SK-N-SH (cell line): Measurements from ENCODE around the gene OTOS. TPM values are rescaled to one million over a fixed set of nuclear protein-coding genes. Genes with fewer than 3 reads are reported as not detected.

Source experiments
- CTCF ChIA-PET: fragments of 300-600, 350-600 bp; formaldehyde crosslinking; extraction: SDS; loops from one replicate; lab custom pipeline; 2021; lab: Yijun Ruan, JAX
- POLR2A ChIA-PET: fragments of 350-600 bp; sonication (Branson Sonifier 250); formaldehyde crosslinking; extraction: SDS; loops from one replicate; lab custom pipeline; 2020; ENCODE audit warnings: antibody characterized with exemption, inconsistent platforms; lab: Yijun Ruan, JAX
- DNase-seq: peaks from one replicate; pipeline ENCODE4 v3.0.0; 2012
- H2AFZ ChIP-seq: fragments of 200-600 bp; sonication (generic); 2 replicates; pipeline ENCODE4 v1.8.1; 2016; ENCODE audit warnings: antibody characterized with exemption, mild to moderate bottlenecking, low read depth
- H3F3A ChIP-seq: fragments of 200-600 bp; sonication (generic); replicated peaks from 2 replicates; pipeline ENCODE3; 2016; ENCODE audit warnings: antibody characterized with exemption, mild to moderate bottlenecking; ENCODE audit not compliant: insufficient read depth
- H3K27ac ChIP-seq, 2 experiments: fragments of 200-500 bp in 1 of 2; fragments of 200-600 bp in 1 of 2; sonication (Bioruptor generic) in 1 of 2; sonication (generic), shearing (Covaris generic) in 1 of 2; 2 replicates each; pipeline versions ENCODE4 v1.5.1 to v1.6.1; 2014 to 2016; ENCODE audit warnings: low read depth in 2 of 2, inconsistent platforms in 1 of 2, low read length in 1 of 2, mild to moderate bottlenecking in 1 of 2, mixed read lengths in 1 of 2
- H3K27me3 ChIP-seq: fragments of 200-600 bp; sonication (generic), shearing (Covaris generic); 2 replicates; pipeline ENCODE4 v1.6.1; 2016; ENCODE audit warnings: mixed run types; ENCODE audit not compliant: insufficient read depth
- H3K36me3 ChIP-seq, 2 experiments: fragments of 200-500 bp in 1 of 2; fragments of 200-600 bp in 1 of 2; sonication (Bioruptor generic) in 1 of 2; sonication (generic) in 1 of 2; replicated peaks in 1 of 2; 2 replicates each; pipeline versions ENCODE3 to v1.5.1; 2014 to 2016; ENCODE audit warnings: low read length in 1 of 2, mild to moderate bottlenecking in 1 of 2; ENCODE audit not compliant: insufficient read depth in 2 of 2, control insufficient read depth in 1 of 2
- H3K4me1 ChIP-seq, 2 experiments: fragments of 200-500 bp in 1 of 2; fragments of 200-600 bp in 1 of 2; sonication (Bioruptor generic) in 1 of 2; sonication (generic), shearing (Covaris generic) in 1 of 2; 2 replicates each; pipeline versions ENCODE4 v1.5.1 to v1.6.1; 2014 to 2016; ENCODE audit warnings: low read depth in 1 of 2, low read length in 1 of 2, mixed run types in 1 of 2; ENCODE audit not compliant: insufficient read depth in 2 of 2, control insufficient read depth in 1 of 2
- H3K4me2 ChIP-seq: fragments of 200-600 bp; sonication (generic), shearing (Covaris generic); 2 replicates; pipeline ENCODE4 v1.6.1; 2017; ENCODE audit warnings: mixed run types
- H3K4me3 ChIP-seq, 2 experiments: fragments of 200-500 bp in 1 of 2; fragments of 200-600 bp in 1 of 2; sonication (Bioruptor generic) in 1 of 2; sonication (generic), shearing (Covaris generic) in 1 of 2; 2 replicates each; pipeline versions ENCODE4 v1.5.1 to v1.8.1; 2014 to 2016; ENCODE audit warnings: low read depth in 2 of 2, inconsistent platforms in 1 of 2, low read length in 1 of 2, mild to moderate bottlenecking in 1 of 2, mixed read lengths in 1 of 2, moderate library complexity in 1 of 2
- H3K79me2 ChIP-seq: fragments of 200-600 bp; sonication (generic); 2 replicates; pipeline ENCODE4 v1.8.1; 2017; ENCODE audit warnings: mild to moderate bottlenecking; ENCODE audit not compliant: insufficient read depth
- H3K9ac ChIP-seq: fragments of 200-600 bp; sonication (generic); 2 replicates; pipeline ENCODE4 v1.6.1; 2017; ENCODE audit warnings: mixed run types
- H3K9me2 ChIP-seq: fragments of 200-600 bp; sonication (generic); 2 replicates; pipeline ENCODE4 v1.6.1; 2017; ENCODE audit warnings: mixed run types
- H3K9me3 ChIP-seq: fragments of 200-600 bp; sonication (generic); 2 replicates; pipeline ENCODE4 v1.6.1; 2017; ENCODE audit warnings: mixed run types, mild to moderate bottlenecking, moderate library complexity
- H4K20me1 ChIP-seq: fragments of 200-600 bp; sonication (generic); 2 replicates; pipeline ENCODE4 v1.6.1; 2017; ENCODE audit warnings: mild to moderate bottlenecking, mixed run types; ENCODE audit not compliant: insufficient read depth
- CHD2 ChIP-seq: fragments of 150-350 bp; IDR thresholded peaks from 2 replicates; pipeline ENCODE4 v1.6.1; 2018; ENCODE audit warnings: low read length; ENCODE audit not compliant: partially characterized antibody
- FOXM1 ChIP-seq: IDR thresholded peaks from 2 replicates; pipeline ENCODE4 v1.4.0; 2012; ENCODE audit warnings: low read depth, mild to moderate bottlenecking
- JUND ChIP-seq: IDR thresholded peaks from 2 replicates; pipeline ENCODE4 v1.4.0; 2012
- MEF2A ChIP-seq: IDR thresholded peaks from 2 replicates; pipeline ENCODE4 v1.4.0; 2012; ENCODE audit warnings: low read depth, borderline replicate concordance
- NFIC ChIP-seq: IDR thresholded peaks from 2 replicates; pipeline ENCODE4 v1.4.0; 2012; ENCODE audit warnings: borderline replicate concordance
- NRF1 ChIP-seq: IDR thresholded peaks from 2 replicates; pipeline ENCODE4 v1.6.1; 2012; ENCODE audit warnings: low read depth, mild to moderate bottlenecking, low read length
- RAD21 ChIP-seq: IDR thresholded peaks from 2 replicates; pipeline ENCODE4 v1.6.1; 2012; ENCODE audit warnings: mild to moderate bottlenecking, low read length
- RFX5 ChIP-seq: IDR thresholded peaks from 2 replicates; pipeline ENCODE4 v1.6.1; 2012; ENCODE audit warnings: mild to moderate bottlenecking, improper control_type of control experiment, low read length
- RXRA ChIP-seq: IDR thresholded peaks from 2 replicates; pipeline ENCODE4 v1.4.0; 2012; ENCODE audit warnings: low read depth, mild to moderate bottlenecking, borderline replicate concordance
- SMC3 ChIP-seq: IDR thresholded peaks from 2 replicates; pipeline ENCODE4 v1.6.1; 2012; ENCODE audit warnings: low read depth, low read length, improper control_type of control experiment
- TAF1 ChIP-seq: IDR thresholded peaks from 2 replicates; pipeline ENCODE4 v1.6.1; 2012; ENCODE audit warnings: low read depth, mild to moderate bottlenecking, low read length, moderate library complexity, borderline replicate concordance
- TEAD4 ChIP-seq: IDR thresholded peaks from 2 replicates; pipeline ENCODE4 v1.4.0; 2012; ENCODE audit warnings: mild to moderate bottlenecking, borderline replicate concordance; ENCODE audit not compliant: insufficient read depth
- YY1 ChIP-seq: IDR thresholded peaks from 2 replicates; pipeline ENCODE4 v1.4.0; 2012; ENCODE audit warnings: low read depth, mild to moderate bottlenecking
- WGBS: methylation state at CpG from one replicate; pipeline ENCODE4 v1.1.6; 2017; ENCODE audit warnings: low lambda C conversion rate; 5-methylcytosine and 5-hydroxymethylcytosine counted together
- polyA plus RNA-seq, 3 experiments: library from polyadenylated mRNA; depleted of rRNA; stranded (reverse); fragments of >200 nt; gene quantifications; 2 replicates each; pipeline ENCODE4 v1.2.3, GENCODE V29; 2012
- TF ChIP-seq, protein P1 (sequence below): fragments of 200-600 bp; sonication (generic); IDR thresholded peaks from 2 replicates; pipeline ENCODE4 v1.6.1; 2017; ENCODE audit warnings: antibody characterized with exemption, mild to moderate bottlenecking, moderate library complexity
- TF ChIP-seq, protein P2 (sequence below): IDR thresholded peaks from 2 replicates; pipeline ENCODE4 v1.6.1; 2012; ENCODE audit warnings: mild to moderate bottlenecking, low read depth, low read length, moderate library complexity
- TF ChIP-seq, protein P3 (sequence below): IDR thresholded peaks from 2 replicates; pipeline ENCODE4; 2012
- TF ChIP-seq, protein P4 (sequence below): IDR thresholded peaks from 2 replicates; pipeline ENCODE4 v1.4.0; 2012; ENCODE audit warnings: low read depth, borderline replicate concordance

Gene OTOS
- polyA plus RNA-seq, 1 of the 3 experiments (the other 2 are of a cell fraction), result not detected

DNA sequence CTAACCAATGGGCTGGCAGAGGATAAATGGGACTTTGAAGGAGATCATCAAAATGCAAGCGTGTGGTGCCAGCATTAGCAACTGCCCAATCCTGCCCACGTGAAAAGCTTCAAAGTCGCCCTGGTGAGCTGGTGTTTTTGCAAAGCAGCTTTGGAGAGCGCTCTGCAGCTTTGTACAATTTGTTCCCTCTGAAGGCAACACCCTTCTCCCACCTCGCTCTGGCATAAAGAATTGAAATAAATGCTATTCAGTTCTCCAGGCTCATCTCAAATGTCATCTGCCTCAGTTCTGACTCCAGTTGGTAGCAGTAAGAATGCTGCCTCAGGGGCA lies 7.8 kb downstream of the OTOS start:
- H3K79me2 ChIP-seq, result peaks cover 40% of the 10 kb centered on the region
- no peaks in the 10 kb centered on the region for H3K9me2 ChIP-seq
- H3K9me3 ChIP-seq, result no peaks in the 10 kb centered on the region
- no peak overlapping the region for H3K27ac ChIP-seq
- H3K4me2 ChIP-seq, result no peak overlapping the region
- peaks cover 11 to 18% of the 10 kb centered on the region in 2 experiments; a peak in 2 of 4 replicates for H3K4me1 ChIP-seq
- no peak for DNase-seq
- peaks cover 10 to 61% of the 10 kb centered on the region in 2 experiments for H3K36me3 ChIP-seq
- H3K4me3 ChIP-seq, result no peak overlapping the region
- H3F3A ChIP-seq, result no peaks in the 10 kb centered on the region
- H4K20me1 ChIP-seq, result peaks cover 12% of the 10 kb centered on the region
- no peak for TF ChIP-seq RAD21
- no peak for TF ChIP-seq SMC3
- TF ChIP-seq NRF1, result no peak
- no peak for TF ChIP-seq NFIC
- TF ChIP-seq MEF2A, result no peak
- no peak for TF ChIP-seq FOXM1
- no peak for TF ChIP-seq TAF1
- TF ChIP-seq RXRA, result no peak
- no peak for TF ChIP-seq CHD2
- TF ChIP-seq JUND, result no peak
- TF ChIP-seq RFX5, result no peak
- no peak for TF ChIP-seq YY1
- TF ChIP-seq, protein P1, sequence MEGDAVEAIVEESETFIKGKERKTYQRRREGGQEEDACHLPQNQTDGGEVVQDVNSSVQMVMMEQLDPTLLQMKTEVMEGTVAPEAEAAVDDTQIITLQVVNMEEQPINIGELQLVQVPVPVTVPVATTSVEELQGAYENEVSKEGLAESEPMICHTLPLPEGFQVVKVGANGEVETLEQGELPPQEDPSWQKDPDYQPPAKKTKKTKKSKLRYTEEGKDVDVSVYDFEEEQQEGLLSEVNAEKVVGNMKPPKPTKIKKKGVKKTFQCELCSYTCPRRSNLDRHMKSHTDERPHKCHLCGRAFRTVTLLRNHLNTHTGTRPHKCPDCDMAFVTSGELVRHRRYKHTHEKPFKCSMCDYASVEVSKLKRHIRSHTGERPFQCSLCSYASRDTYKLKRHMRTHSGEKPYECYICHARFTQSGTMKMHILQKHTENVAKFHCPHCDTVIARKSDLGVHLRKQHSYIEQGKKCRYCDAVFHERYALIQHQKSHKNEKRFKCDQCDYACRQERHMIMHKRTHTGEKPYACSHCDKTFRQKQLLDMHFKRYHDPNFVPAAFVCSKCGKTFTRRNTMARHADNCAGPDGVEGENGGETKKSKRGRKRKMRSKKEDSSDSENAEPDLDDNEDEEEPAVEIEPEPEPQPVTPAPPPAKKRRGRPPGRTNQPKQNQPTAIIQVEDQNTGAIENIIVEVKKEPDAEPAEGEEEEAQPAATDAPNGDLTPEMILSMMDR, result no peak
- TF ChIP-seq, protein P2, sequence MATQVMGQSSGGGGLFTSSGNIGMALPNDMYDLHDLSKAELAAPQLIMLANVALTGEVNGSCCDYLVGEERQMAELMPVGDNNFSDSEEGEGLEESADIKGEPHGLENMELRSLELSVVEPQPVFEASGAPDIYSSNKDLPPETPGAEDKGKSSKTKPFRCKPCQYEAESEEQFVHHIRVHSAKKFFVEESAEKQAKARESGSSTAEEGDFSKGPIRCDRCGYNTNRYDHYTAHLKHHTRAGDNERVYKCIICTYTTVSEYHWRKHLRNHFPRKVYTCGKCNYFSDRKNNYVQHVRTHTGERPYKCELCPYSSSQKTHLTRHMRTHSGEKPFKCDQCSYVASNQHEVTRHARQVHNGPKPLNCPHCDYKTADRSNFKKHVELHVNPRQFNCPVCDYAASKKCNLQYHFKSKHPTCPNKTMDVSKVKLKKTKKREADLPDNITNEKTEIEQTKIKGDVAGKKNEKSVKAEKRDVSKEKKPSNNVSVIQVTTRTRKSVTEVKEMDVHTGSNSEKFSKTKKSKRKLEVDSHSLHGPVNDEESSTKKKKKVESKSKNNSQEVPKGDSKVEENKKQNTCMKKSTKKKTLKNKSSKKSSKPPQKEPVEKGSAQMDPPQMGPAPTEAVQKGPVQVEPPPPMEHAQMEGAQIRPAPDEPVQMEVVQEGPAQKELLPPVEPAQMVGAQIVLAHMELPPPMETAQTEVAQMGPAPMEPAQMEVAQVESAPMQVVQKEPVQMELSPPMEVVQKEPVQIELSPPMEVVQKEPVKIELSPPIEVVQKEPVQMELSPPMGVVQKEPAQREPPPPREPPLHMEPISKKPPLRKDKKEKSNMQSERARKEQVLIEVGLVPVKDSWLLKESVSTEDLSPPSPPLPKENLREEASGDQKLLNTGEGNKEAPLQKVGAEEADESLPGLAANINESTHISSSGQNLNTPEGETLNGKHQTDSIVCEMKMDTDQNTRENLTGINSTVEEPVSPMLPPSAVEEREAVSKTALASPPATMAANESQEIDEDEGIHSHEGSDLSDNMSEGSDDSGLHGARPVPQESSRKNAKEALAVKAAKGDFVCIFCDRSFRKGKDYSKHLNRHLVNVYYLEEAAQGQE, result no peak
- TF ChIP-seq TEAD4, result no peak
- TF ChIP-seq, protein P3, sequence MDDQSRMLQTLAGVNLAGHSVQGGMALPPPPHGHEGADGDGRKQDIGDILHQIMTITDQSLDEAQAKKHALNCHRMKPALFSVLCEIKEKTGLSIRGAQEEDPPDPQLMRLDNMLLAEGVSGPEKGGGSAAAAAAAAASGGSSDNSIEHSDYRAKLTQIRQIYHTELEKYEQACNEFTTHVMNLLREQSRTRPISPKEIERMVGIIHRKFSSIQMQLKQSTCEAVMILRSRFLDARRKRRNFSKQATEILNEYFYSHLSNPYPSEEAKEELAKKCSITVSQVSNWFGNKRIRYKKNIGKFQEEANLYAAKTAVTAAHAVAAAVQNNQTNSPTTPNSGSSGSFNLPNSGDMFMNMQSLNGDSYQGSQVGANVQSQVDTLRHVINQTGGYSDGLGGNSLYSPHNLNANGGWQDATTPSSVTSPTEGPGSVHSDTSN, result no peak
- TF ChIP-seq, protein P4, sequence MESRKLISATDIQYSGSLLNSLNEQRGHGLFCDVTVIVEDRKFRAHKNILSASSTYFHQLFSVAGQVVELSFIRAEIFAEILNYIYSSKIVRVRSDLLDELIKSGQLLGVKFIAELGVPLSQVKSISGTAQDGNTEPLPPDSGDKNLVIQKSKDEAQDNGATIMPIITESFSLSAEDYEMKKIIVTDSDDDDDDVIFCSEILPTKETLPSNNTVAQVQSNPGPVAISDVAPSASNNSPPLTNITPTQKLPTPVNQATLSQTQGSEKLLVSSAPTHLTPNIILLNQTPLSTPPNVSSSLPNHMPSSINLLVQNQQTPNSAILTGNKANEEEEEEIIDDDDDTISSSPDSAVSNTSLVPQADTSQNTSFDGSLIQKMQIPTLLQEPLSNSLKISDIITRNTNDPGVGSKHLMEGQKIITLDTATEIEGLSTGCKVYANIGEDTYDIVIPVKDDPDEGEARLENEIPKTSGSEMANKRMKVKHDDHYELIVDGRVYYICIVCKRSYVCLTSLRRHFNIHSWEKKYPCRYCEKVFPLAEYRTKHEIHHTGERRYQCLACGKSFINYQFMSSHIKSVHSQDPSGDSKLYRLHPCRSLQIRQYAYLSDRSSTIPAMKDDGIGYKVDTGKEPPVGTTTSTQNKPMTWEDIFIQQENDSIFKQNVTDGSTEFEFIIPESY, result no peak
- WGBS, result 89% methylated on average over 3 of the region's 5 CpGs
- H3K27me3 ChIP-seq, result no peaks in the 10 kb centered on the region
- no peak overlapping the region for H2AFZ ChIP-seq
- ChIA-PET CTCF (interaction anchor here (1.0 to 3.9 kb wide), 3 partner anchors 11 to 72 kb away, joined by 3 to 20 read pairs (median 6); no protein-coding TSS in a partner anchor), POLR2A (no interaction called here)
- no peak overlapping the region for H3K9ac ChIP-seq
